Muscle of back (tissue), 13 donors: ENCODE measurements around the gene NQO1. TPM values are rescaled to one million over a fixed set of nuclear protein-coding genes. Genes with fewer than 3 reads are reported as not detected.
A peak's percentile ranks its signal among the peaks of the same experiment; 100 is the strongest.
"Not testable (repeated sequence)": the region's sequence is repeated elsewhere in the genome, so short reads cannot be mapped to it uniquely, and the experiment has no call there.

Source experiments
- DNase-seq, 3 donors: peaks; one replicate each; pipeline versions ENCODE4 v3.0.0 to v3.0.0-alpha.2; 2013
- long read RNA-seq, 9 donors: transcript quantifications; one replicate each; lab custom pipeline, GENCODE V29; 2026
- polyA plus RNA-seq, 10 donors: library from polyadenylated mRNA; unstranded; fragments of 120-200 nt; gene quantifications; one replicate each; pipeline ENCODE4 v1.2.1, GENCODE V29; 2013; ENCODE audit not compliant: insufficient read length in 10 of 10

The NQO1 gene
- 10 to 100 TPM in 1 of 10 donors, 1 to 10 TPM in 9; 6.5 to 10.4 (median 7.1) TPM for polyA plus RNA-seq
- long read RNA-seq, donor 1, partial matches to known transcripts = 0 of 2 reads
- long read RNA-seq, donor 1, other reads (novel, unspliced or antisense) = 0 of 2 reads
- long read RNA-seq, donor 2, partial matches to known transcripts = 0 of 2 reads
- long read RNA-seq, donor 2, other reads (novel, unspliced or antisense) = 0 of 2 reads
- long read RNA-seq, donor 3 = 0 reads
- long read RNA-seq, donor 4, partial matches to known transcripts = 0 of 1 reads
- long read RNA-seq, donor 4, other reads (novel, unspliced or antisense) = 0 of 1 reads
- long read RNA-seq, donor 5, partial matches to known transcripts = 0 of 3 reads
- long read RNA-seq, donor 5, other reads (novel, unspliced or antisense) = 0 of 3 reads
- long read RNA-seq, donor 6, partial matches to known transcripts = 0 of 1 reads
- long read RNA-seq, donor 6, other reads (novel, unspliced or antisense) = 0 of 1 reads
- long read RNA-seq, donor 7, partial matches to known transcripts = 0 of 2 reads
- long read RNA-seq, donor 7, other reads (novel, unspliced or antisense) = 0 of 2 reads
- long read RNA-seq, donor 8, partial matches to known transcripts = 0 of 1 reads
- long read RNA-seq, donor 8, other reads (novel, unspliced or antisense) = 0 of 1 reads
- long read RNA-seq, donor 9, partial matches to known transcripts = 0 of 1 reads
- long read RNA-seq, donor 9, other reads (novel, unspliced or antisense) = 0 of 1 reads

GRCh38 chr16:69726313-69727060 is at the start of gene NQO1:
TSS of gene NQO1 (minus strand) at chr16:69726560. CDS start at chr16:69726439, 121 bp downstream.
- DNase-seq = peak; percentile 83 to 94 (median 91)

- DNase-seq = no peak
Measured at GRCh38 chr16:69775563-69775962, 49.2 kb upstream of the NQO1 start.

GRCh38 chr16:69773260-69773947 is 47.0 kb upstream of the NQO1 start:
- no peak for DNase-seq

- DNase-seq = no peak
Measured at GRCh38 chr16:69771651-69771967, 45.2 kb upstream of the NQO1 start.

GRCh38 chr16:69769404-69769803 is 43.0 kb upstream of the NQO1 start:
- no peak for DNase-seq

- DNase-seq = peak in 2 of 3 donors; percentile 67 to 80
Measured at GRCh38 chr16:69768666-69769065, 42.3 kb upstream of the NQO1 start.

GRCh38 chr16:69767459-69768229 is 41.3 kb upstream of the NQO1 start:
- no peak for DNase-seq

- no peak for DNase-seq
Measured at GRCh38 chr16:69763599-69763942, 37.2 kb upstream of the NQO1 start.

- DNase-seq = peak in 2 of 3 donors; percentile 48 to 72
Measured at GRCh38 chr16:69762814-69763598, 36.6 kb upstream of the NQO1 start.

- DNase-seq = peak; percentile 60 to 88 (median 85)
Measured at GRCh38 chr16:69761983-69762813, 35.8 kb upstream of the NQO1 start, which contains the start of gene WWP2. TSS of gene WWP2 (plus strand) at chr16:69762332. CDS start at chr16:69787011, 24,679 bp downstream.

- DNase-seq = not testable (repeated sequence)
Measured at GRCh38 chr16:69757375-69757774, 31.0 kb upstream of the NQO1 start.

- DNase-seq = no peak
Measured at GRCh38 chr16:69756705-69757104, 30.3 kb upstream of the NQO1 start.

- peak; percentile 96 to 99 (median 99) for DNase-seq
Measured at GRCh38 chr16:69754469-69755310, 28.3 kb upstream of the NQO1 start, which contains the start of gene NOB1. TSS of gene NOB1 (minus strand) at chr16:69754926. CDS start at chr16:69754910, 16 bp downstream.

GRCh38 chr16:69754143-69754468 is 27.7 kb upstream of the NQO1 start:
- DNase-seq = no peak

- no peak for DNase-seq
Measured at GRCh38 chr16:69748694-69749345, 22.5 kb upstream of the NQO1 start.

- no peak for DNase-seq
Measured at GRCh38 chr16:69747115-69747514, 20.8 kb upstream of the NQO1 start.

GRCh38 chr16:69745959-69746358 is 19.6 kb upstream of the NQO1 start:
- no peak for DNase-seq

GRCh38 chr16:69745232-69745612 is 18.9 kb upstream of the NQO1 start:
- DNase-seq = no peak
